ENCODE data around the gene TBC1D14.

GRCh38 chr4:6951880-6952381, 42.3 kb downstream of the TBC1D14 start:
- TF ChIP-seq GLIS3 (CRISPR knock-in tag; IDR thresholded peaks at IDR 0.05) = no peak
- no peak for TF ChIP-seq PATZ1 (CRISPR knock-in tag; IDR thresholded peaks at IDR 0.05; ENCODE audit: borderline replicate concordance)
- TF ChIP-seq, protein P1, sequence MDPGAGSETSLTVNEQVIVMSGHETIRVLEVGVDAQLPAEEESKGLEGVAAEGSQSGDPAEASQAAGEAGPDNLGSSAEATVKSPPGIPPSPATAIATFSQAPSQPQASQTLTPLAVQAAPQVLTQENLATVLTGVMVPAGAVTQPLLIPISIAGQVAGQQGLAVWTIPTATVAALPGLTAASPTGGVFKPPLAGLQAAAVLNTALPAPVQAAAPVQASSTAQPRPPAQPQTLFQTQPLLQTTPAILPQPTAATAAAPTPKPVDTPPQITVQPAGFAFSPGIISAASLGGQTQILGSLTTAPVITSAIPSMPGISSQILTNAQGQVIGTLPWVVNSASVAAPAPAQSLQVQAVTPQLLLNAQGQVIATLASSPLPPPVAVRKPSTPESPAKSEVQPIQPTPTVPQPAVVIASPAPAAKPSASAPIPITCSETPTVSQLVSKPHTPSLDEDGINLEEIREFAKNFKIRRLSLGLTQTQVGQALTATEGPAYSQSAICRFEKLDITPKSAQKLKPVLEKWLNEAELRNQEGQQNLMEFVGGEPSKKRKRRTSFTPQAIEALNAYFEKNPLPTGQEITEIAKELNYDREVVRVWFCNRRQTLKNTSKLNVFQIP (CRISPR knock-in tag; IDR thresholded peaks at IDR 0.05; ENCODE audit: borderline replicate concordance, low read depth) = no peak
- no peak for TF ChIP-seq ZNF8 (CRISPR knock-in tag; IDR thresholded peaks at IDR 0.05)
- no peak for TF ChIP-seq TOX (CRISPR knock-in tag; IDR thresholded peaks at IDR 0.05; ENCODE audit: borderline replicate concordance)
- no peak for TF ChIP-seq TCF4 (CRISPR knock-in tag; IDR thresholded peaks at IDR 0.05; ENCODE audit: borderline replicate concordance)
- no peak for TF ChIP-seq BACH2 (CRISPR knock-in tag; IDR thresholded peaks at IDR 0.05; ENCODE audit: borderline replicate concordance)
- no peak for TF ChIP-seq ESRRG (CRISPR knock-in tag; IDR thresholded peaks at IDR 0.05)
- TF ChIP-seq, protein P2, sequence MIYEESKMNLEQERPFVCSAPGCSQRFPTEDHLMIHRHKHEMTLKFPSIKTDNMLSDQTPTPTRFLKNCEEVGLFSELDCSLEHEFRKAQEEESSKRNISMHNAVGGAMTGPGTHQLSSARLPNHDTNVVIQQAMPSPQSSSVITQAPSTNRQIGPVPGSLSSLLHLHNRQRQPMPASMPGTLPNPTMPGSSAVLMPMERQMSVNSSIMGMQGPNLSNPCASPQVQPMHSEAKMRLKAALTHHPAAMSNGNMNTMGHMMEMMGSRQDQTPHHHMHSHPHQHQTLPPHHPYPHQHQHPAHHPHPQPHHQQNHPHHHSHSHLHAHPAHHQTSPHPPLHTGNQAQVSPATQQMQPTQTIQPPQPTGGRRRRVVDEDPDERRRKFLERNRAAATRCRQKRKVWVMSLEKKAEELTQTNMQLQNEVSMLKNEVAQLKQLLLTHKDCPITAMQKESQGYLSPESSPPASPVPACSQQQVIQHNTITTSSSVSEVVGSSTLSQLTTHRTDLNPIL (CRISPR knock-in tag; IDR thresholded peaks at IDR 0.05; ENCODE audit: low read depth) = no peak
- TF ChIP-seq RARB (CRISPR knock-in tag; IDR thresholded peaks at IDR 0.05) = no peak
